Activated gamma-delta T cell treated with Interleukin-2 at 50 U/mL for 16 hours (primary cell): ENCODE measurements around the gene SLAMF9.

Source experiments
- DNase-seq: peaks from one replicate; pipeline ENCODE4 v3.0.0-alpha.2; 2020

Gene SLAMF9

GRCh38 chr1:159945483-159946241 lies 8.4 kb downstream of the SLAMF9 start, which contains the start of gene IGSF9:
TSS of gene IGSF9 (minus strand) at chr1:159945613. CDS start at chr1:159943454, 2,159 bp downstream.
- DNase-seq, result peak; percentile 84

GRCh38 chr1:159944623-159945455 lies 9.2 kb downstream of the SLAMF9 start:
- no peak for DNase-seq

GRCh38 chr1:159943908-159944622 lies 10.0 kb downstream of the SLAMF9 start:
- no peak for DNase-seq

GRCh38 chr1:159943278-159943640 lies 10.8 kb downstream of the SLAMF9 start:
- DNase-seq, result no peak

- DNase-seq, result no peak
These were observed 11.3 kb downstream of the SLAMF9 start for GRCh38 chr1:159942632-159943277.

- DNase-seq, result no peak
These were observed 12.2 kb downstream of the SLAMF9 start for GRCh38 chr1:159941591-159942560.

- DNase-seq, result no peak
These were observed 12.9 kb downstream of the SLAMF9 start for GRCh38 chr1:159941141-159941540.

- no peak for DNase-seq
These were observed 13.9 kb downstream of the SLAMF9 start for GRCh38 chr1:159940006-159940620.

- DNase-seq, result no peak
These were observed 14.4 kb downstream of the SLAMF9 start for GRCh38 chr1:159939678-159940002.

- no peak for DNase-seq
These were observed 14.9 kb downstream of the SLAMF9 start for GRCh38 chr1:159938905-159939677.

- DNase-seq, result no peak
These were observed 15.7 kb downstream of the SLAMF9 start for GRCh38 chr1:159938211-159938852.

GRCh38 chr1:159937054-159937750 lies 16.8 kb downstream of the SLAMF9 start:
- no peak for DNase-seq

- peak; percentile 82 for DNase-seq
These were observed 17.6 kb downstream of the SLAMF9 start for GRCh38 chr1:159936273-159936904.

- DNase-seq, result no peak
These were observed 18.2 kb downstream of the SLAMF9 start for GRCh38 chr1:159935719-159936272.

GRCh38 chr1:159935305-159935704 lies 18.7 kb downstream of the SLAMF9 start:
- no peak for DNase-seq

GRCh38 chr1:159934136-159935039 lies 19.6 kb downstream of the SLAMF9 start:
- no peak for DNase-seq

- no peak for DNase-seq
These were observed 20.7 kb downstream of the SLAMF9 start for GRCh38 chr1:159933347-159933746.
